H9 (cell line): ENCODE data around the gene SLC2A14. TPM values are rescaled to one million over a fixed set of nuclear protein-coding genes. Genes with fewer than 3 reads are reported as not detected.

Experiments
- DNase-seq: peaks from one replicate; pipeline ENCODE4 v3.0.0-alpha.2; 2017
- H2AFZ ChIP-seq: one replicate; pipeline ENCODE4 v1.6.1; 2013; ENCODE audit warnings: mild to moderate bottlenecking, low read length, control low read depth, moderate library complexity
- H2AK5ac ChIP-seq: 2 replicates; pipeline ENCODE4 v1.6.1; 2013; ENCODE audit warnings: low read length, control low read depth, mixed read lengths; ENCODE audit not compliant: insufficient read length
- H2BK120ac ChIP-seq: one replicate; pipeline ENCODE4 v1.6.1; 2013; ENCODE audit warnings: low read depth, mild to moderate bottlenecking, low read length, control low read depth, inconsistent platforms; ENCODE audit not compliant: poor library complexity, severe bottlenecking
- H2BK12ac ChIP-seq: 2 replicates; pipeline ENCODE4 v1.6.1; 2013; ENCODE audit warnings: low read length, control low read depth, mixed read lengths, low read depth; ENCODE audit not compliant: insufficient read length
- H2BK15ac ChIP-seq: 2 replicates; pipeline ENCODE4 v1.6.1; 2013; ENCODE audit warnings: low read depth, low read length, control low read depth
- H2BK20ac ChIP-seq: one replicate; pipeline ENCODE4 v1.6.1; 2013; ENCODE audit warnings: low read depth, mild to moderate bottlenecking, low read length, control low read depth, inconsistent platforms; ENCODE audit not compliant: poor library complexity, severe bottlenecking
- H2BK5ac ChIP-seq: 2 replicates; pipeline ENCODE4 v1.6.1; 2013; ENCODE audit warnings: low read length, control low read depth, mixed read lengths; ENCODE audit not compliant: insufficient read length
- H3K14ac ChIP-seq: 2 replicates; pipeline ENCODE4 v1.6.1; 2013; ENCODE audit warnings: low read length, control low read depth; ENCODE audit not compliant: insufficient read depth
- H3K18ac ChIP-seq: 2 replicates; pipeline ENCODE4 v1.6.1; 2013; ENCODE audit warnings: low read depth, mild to moderate bottlenecking, mixed read lengths, low read length, control low read depth; ENCODE audit not compliant: insufficient read length
- H3K23ac ChIP-seq: 2 replicates; pipeline ENCODE4 v1.6.1; 2013; ENCODE audit warnings: low read length, control low read depth, mixed read lengths, low read depth; ENCODE audit not compliant: insufficient read length
- H3K23me2 ChIP-seq: 2 replicates; pipeline ENCODE4 v1.6.1; 2013; ENCODE audit warnings: low read depth, mild to moderate bottlenecking, mixed read lengths, low read length, control low read depth; ENCODE audit not compliant: insufficient read length, poor library complexity, severe bottlenecking
- H3K27ac ChIP-seq: 2 replicates; pipeline ENCODE4 v1.5.1; 2013; ENCODE audit warnings: low read length, control low read depth, mixed read lengths, low read depth; ENCODE audit not compliant: insufficient read length
- H3K27me3 ChIP-seq: 2 replicates; pipeline ENCODE4 v1.6.1; 2013; ENCODE audit warnings: low read length, control low read depth, inconsistent platforms; ENCODE audit not compliant: insufficient read depth
- H3K4ac ChIP-seq: 2 replicates; pipeline ENCODE4 v1.6.1; 2013; ENCODE audit warnings: low read depth, mild to moderate bottlenecking, control low read depth, inconsistent platforms, low read length, moderate library complexity
- H3K4me1 ChIP-seq: 2 replicates; pipeline ENCODE4 v1.6.1; 2013; ENCODE audit warnings: low read length, control low read depth, inconsistent platforms; ENCODE audit not compliant: insufficient read depth
- H3K4me2 ChIP-seq: 2 replicates; pipeline ENCODE4 v1.6.1; 2013; ENCODE audit warnings: low read length, control low read depth, mixed read lengths; ENCODE audit not compliant: insufficient read length, insufficient read depth
- H3K56ac ChIP-seq: 2 replicates; pipeline ENCODE4 v1.6.1; 2013; ENCODE audit warnings: low read depth, mild to moderate bottlenecking, mixed read lengths, low read length, control low read depth; ENCODE audit not compliant: insufficient read length
- H3K79me1 ChIP-seq: 2 replicates; pipeline ENCODE4 v1.6.1; 2013; ENCODE audit warnings: low read depth, mild to moderate bottlenecking, moderate library complexity, low read length, control low read depth, inconsistent platforms; ENCODE audit not compliant: insufficient read depth, poor library complexity, severe bottlenecking
- H3K79me2 ChIP-seq: 2 replicates; pipeline ENCODE4 v1.6.1; 2013; ENCODE audit warnings: low read length, control low read depth, inconsistent platforms; ENCODE audit not compliant: insufficient read depth
- H3K9ac ChIP-seq: 2 replicates; pipeline ENCODE4 v1.6.1; 2013; ENCODE audit warnings: low read length, control low read depth, mixed read lengths; ENCODE audit not compliant: insufficient read length; ENCODE audit errors: extremely low read depth
- H3K9me3 ChIP-seq: one replicate; pipeline ENCODE4 v1.6.1; 2013; ENCODE audit warnings: low read depth, low read length, inconsistent platforms; ENCODE audit not compliant: control insufficient read depth
- H3T11ph ChIP-seq: one replicate; pipeline ENCODE4 v1.6.1; 2013; ENCODE audit warnings: mild to moderate bottlenecking, low read length, control low read depth, inconsistent platforms
- H4K20me1 ChIP-seq: one replicate; pipeline ENCODE4 v1.6.1; 2013; ENCODE audit not compliant: control insufficient read depth, insufficient read length, insufficient read depth
- H4K5ac ChIP-seq: 2 replicates; pipeline ENCODE4 v1.6.1; 2013; ENCODE audit warnings: low read depth, mild to moderate bottlenecking, mixed read lengths, low read length, control low read depth; ENCODE audit not compliant: insufficient read length
- H4K8ac ChIP-seq: replicated peaks from 2 replicates; pipeline ENCODE4 v1.6.1; 2013; ENCODE audit warnings: low read length, control low read depth, mixed read lengths, low read depth; ENCODE audit not compliant: insufficient read length
- H4K91ac ChIP-seq: 2 replicates; pipeline ENCODE4 v1.6.1; 2013; ENCODE audit warnings: low read depth, mild to moderate bottlenecking, moderate library complexity, mixed read lengths, low read length, control low read depth; ENCODE audit not compliant: insufficient read length
- H3K27ac Mint-ChIP-seq, 3 experiments: 2 replicates in 2 of 3; 3 replicates in 1 of 3; pipeline ENCODE4 v1.8.0; 2020 to 2021; ENCODE audit warnings: mixed read lengths in 3 of 3, mild to moderate bottlenecking in 1 of 3, moderate library complexity in 1 of 3
- H3K27me3 Mint-ChIP-seq: 2 replicates; pipeline ENCODE4 v1.8.0; 2021; ENCODE audit warnings: low read depth, mild to moderate bottlenecking, moderate library complexity, mixed read lengths
- H3K36me3 Mint-ChIP-seq, 3 experiments: 2 replicates in 2 of 3; 3 replicates in 1 of 3; pipeline ENCODE4 v1.8.0; 2020 to 2021; ENCODE audit warnings: low read depth in 3 of 3, mixed read lengths in 3 of 3; ENCODE audit not compliant: insufficient read depth in 1 of 3
- H3K4me1 Mint-ChIP-seq, 2 experiments: 2 replicates each; pipeline ENCODE4 v1.8.0; 2020; ENCODE audit warnings: mixed read lengths in 2 of 2
- H3K4me3 Mint-ChIP-seq, 2 experiments: 2 replicates in 1 of 2; 3 replicates in 1 of 2; pipeline ENCODE4 v1.8.0; 2020 to 2021; ENCODE audit warnings: mild to moderate bottlenecking in 2 of 2, mixed read lengths in 2 of 2, moderate library complexity in 1 of 2
- H3K9me3 Mint-ChIP-seq, 2 experiments: 2 replicates in 1 of 2; 3 replicates in 1 of 2; pipeline ENCODE4 v1.8.0; 2020; ENCODE audit warnings: mild to moderate bottlenecking in 2 of 2, mixed read lengths in 2 of 2, moderate library complexity in 1 of 2
- WGBS: extraction: QIAGEN DNeasy Blood & Tissue Kit; methylation state at CpG from one replicate; pipeline ENCODE4 v1.1.7; 2013; ENCODE audit warnings: missing lambda C conversion rate, low lambda C conversion rate, mixed read lengths; ENCODE audit not compliant: insufficient read length; ENCODE audit errors: extremely low coverage; 5-methylcytosine and 5-hydroxymethylcytosine counted together
- total RNA-seq: library from RNA; stranded (reverse); gene quantifications from 2 replicates; pipeline ENCODE4 v1.2.1, GENCODE V29; 2021
- TF ChIP-seq, protein P1 (sequence below): fragments of 200-600 bp; sonication (generic); conservative IDR thresholded peaks from 3 replicates; pipeline ENCODE4 v1.8.0; 2021; ENCODE audit warnings: antibody characterized with exemption, mild to moderate bottlenecking

SLC2A14 gene
- total RNA-seq, 1 experiment from 2014 or later: 19.1 TPM

- Histone ChIP-seq H3K18ac (no peak overlapping the region), H3K27me3 (no peaks in the 10 kb centered on the region), H3K4ac (no peak overlapping the region), H3K9me3 (no peaks in the 10 kb centered on the region), H2BK120ac (no peak overlapping the region), H3T11ph (no peak overlapping the region), H3K9ac (no peak overlapping the region), H2BK15ac (no peak overlapping the region), H4K5ac (no peak overlapping the region), H3K4me1 (no peaks in the 10 kb centered on the region), H2BK5ac (no peak overlapping the region), H3K79me1 (no peaks in the 10 kb centered on the region), H3K14ac (no peak overlapping the region), H2AFZ (no peak overlapping the region), H2BK20ac (no peak overlapping the region), H3K27ac (no peak overlapping the region), H3K56ac (no peak overlapping the region), H3K79me2 (no peaks in the 10 kb centered on the region), H4K91ac (no peak overlapping the region), H4K20me1 (no peaks in the 10 kb centered on the region), H2BK12ac (no peak overlapping the region), H4K8ac (no peak overlapping the region), H3K4me2 (no peak overlapping the region), H3K23me2 (no peaks in the 10 kb centered on the region), H3K23ac (no peak overlapping the region), H2AK5ac (no peak overlapping the region)
- H3K4me1 Mint-ChIP-seq: peaks cover 11% of the 10 kb centered on the region in 2 experiments
- no peaks in the 10 kb centered on the region for H3K27me3 Mint-ChIP-seq
- TF ChIP-seq, protein P1, sequence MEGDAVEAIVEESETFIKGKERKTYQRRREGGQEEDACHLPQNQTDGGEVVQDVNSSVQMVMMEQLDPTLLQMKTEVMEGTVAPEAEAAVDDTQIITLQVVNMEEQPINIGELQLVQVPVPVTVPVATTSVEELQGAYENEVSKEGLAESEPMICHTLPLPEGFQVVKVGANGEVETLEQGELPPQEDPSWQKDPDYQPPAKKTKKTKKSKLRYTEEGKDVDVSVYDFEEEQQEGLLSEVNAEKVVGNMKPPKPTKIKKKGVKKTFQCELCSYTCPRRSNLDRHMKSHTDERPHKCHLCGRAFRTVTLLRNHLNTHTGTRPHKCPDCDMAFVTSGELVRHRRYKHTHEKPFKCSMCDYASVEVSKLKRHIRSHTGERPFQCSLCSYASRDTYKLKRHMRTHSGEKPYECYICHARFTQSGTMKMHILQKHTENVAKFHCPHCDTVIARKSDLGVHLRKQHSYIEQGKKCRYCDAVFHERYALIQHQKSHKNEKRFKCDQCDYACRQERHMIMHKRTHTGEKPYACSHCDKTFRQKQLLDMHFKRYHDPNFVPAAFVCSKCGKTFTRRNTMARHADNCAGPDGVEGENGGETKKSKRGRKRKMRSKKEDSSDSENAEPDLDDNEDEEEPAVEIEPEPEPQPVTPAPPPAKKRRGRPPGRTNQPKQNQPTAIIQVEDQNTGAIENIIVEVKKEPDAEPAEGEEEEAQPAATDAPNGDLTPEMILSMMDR: no peak
- H3K4me3 Mint-ChIP-seq: no peak overlapping the region
- peaks cover 0 to 7% of the 10 kb centered on the region in 2 experiments; a peak in 2 of 5 replicates for H3K9me3 Mint-ChIP-seq
- WGBS: no CpG with 5 or more reads among the region's 8 CpGs
- H3K27ac Mint-ChIP-seq: no peak overlapping the region; a peak in 1 of 7 replicates
- peaks cover 0 to 8% (median 7%) of the 10 kb centered on the region in 3 experiments; a peak in 5 of 7 replicates for H3K36me3 Mint-ChIP-seq
- no peak for DNase-seq
These were observed 4.7 kb upstream of the SLC2A14 start for GRCh38 chr12:7877420-7877819.
